OCI-LY1 (cell line): ENCODE results near the gene ZNF440.
"Not testable (repeated sequence)": the region's sequence is repeated elsewhere in the genome, so short reads cannot be mapped to it uniquely, and the experiment has no call there.

Experiments
- EZH2 ChIP-seq: fragments of 200-600 bp; sonication (generic), shearing (Covaris generic); IDR thresholded peaks from 2 replicates; pipeline ENCODE4 v1.8.0; 2017; ENCODE audit warnings: borderline replicate concordance, mixed run types, mild to moderate bottlenecking, antibody characterized with exemption, low read length, moderate library complexity, mixed read lengths
- TF ChIP-seq, protein P1 (sequence below): fragments of 200-600 bp; sonication (generic), shearing (Covaris generic); IDR thresholded peaks from 2 replicates; pipeline ENCODE4 v1.5.1; 2017; ENCODE audit warnings: mild to moderate bottlenecking, antibody characterized with exemption, low read length, moderate library complexity, mixed read lengths

DNA sequence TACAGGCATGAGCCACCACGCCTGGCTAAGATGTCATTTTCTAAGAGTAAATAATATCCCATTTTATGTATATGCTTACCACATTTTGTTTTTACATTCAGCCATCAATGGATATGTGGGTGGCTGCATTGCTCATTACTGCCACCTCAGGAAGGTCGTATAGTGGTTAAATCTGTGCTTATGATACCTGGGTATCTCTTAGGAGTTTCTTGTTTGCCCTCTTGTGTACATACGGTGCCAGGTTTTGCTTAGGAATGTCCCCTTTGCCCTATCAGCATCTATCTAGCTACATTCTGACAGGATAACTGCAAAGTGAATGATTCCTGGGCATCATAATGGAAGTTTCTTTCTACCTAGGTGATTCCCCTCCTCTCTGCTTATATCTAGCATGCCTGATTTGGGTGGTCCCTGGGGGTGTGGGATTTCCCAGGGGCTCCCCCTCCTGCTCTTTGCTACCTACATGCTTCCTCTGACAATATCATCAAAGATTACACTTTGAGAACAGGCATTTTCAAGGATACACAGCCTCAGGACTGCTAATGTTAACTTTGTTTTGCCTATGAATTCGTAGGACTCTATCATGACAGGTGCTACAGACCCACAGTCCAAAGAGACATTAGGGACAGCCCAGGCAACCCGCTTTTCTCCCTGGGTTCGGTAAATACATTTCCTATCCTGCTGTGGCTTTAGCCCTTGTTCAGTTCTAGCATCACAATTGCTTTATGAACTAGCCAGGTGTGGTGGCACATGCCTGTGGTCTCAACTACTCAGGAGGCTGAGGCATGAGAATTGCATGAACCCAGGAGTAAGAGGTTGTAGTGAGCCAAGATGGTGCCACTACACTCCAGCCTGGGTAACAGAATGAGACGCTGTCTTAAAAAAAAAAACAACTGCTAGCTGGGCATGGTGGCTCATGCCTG, 15.1 kb downstream of the ZNF440 start:
- TF ChIP-seq, protein P1, sequence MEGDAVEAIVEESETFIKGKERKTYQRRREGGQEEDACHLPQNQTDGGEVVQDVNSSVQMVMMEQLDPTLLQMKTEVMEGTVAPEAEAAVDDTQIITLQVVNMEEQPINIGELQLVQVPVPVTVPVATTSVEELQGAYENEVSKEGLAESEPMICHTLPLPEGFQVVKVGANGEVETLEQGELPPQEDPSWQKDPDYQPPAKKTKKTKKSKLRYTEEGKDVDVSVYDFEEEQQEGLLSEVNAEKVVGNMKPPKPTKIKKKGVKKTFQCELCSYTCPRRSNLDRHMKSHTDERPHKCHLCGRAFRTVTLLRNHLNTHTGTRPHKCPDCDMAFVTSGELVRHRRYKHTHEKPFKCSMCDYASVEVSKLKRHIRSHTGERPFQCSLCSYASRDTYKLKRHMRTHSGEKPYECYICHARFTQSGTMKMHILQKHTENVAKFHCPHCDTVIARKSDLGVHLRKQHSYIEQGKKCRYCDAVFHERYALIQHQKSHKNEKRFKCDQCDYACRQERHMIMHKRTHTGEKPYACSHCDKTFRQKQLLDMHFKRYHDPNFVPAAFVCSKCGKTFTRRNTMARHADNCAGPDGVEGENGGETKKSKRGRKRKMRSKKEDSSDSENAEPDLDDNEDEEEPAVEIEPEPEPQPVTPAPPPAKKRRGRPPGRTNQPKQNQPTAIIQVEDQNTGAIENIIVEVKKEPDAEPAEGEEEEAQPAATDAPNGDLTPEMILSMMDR, result not testable (repeated sequence)
- not testable (repeated sequence) for TF ChIP-seq EZH2
